Stimulated activated CD8-positive, alpha-beta memory T cell treated with anti-CD3 and anti-CD28 coated beads, Interleukin-12 subunit alpha, Interleukin-12 subunit beta, amount 100 ng/mL, for 24 hours (primary cell): ENCODE data around the gene CERS4.
"Not testable (repeated sequence)": the region's sequence is repeated elsewhere in the genome, so short reads cannot be mapped to it uniquely, and the experiment has no call there.

Experiments used
- DNase-seq: peaks from one replicate; pipeline ENCODE4 v3.0.0-alpha.2; 2020; ENCODE audit errors: extremely low read depth

The CERS4 gene

DNA sequence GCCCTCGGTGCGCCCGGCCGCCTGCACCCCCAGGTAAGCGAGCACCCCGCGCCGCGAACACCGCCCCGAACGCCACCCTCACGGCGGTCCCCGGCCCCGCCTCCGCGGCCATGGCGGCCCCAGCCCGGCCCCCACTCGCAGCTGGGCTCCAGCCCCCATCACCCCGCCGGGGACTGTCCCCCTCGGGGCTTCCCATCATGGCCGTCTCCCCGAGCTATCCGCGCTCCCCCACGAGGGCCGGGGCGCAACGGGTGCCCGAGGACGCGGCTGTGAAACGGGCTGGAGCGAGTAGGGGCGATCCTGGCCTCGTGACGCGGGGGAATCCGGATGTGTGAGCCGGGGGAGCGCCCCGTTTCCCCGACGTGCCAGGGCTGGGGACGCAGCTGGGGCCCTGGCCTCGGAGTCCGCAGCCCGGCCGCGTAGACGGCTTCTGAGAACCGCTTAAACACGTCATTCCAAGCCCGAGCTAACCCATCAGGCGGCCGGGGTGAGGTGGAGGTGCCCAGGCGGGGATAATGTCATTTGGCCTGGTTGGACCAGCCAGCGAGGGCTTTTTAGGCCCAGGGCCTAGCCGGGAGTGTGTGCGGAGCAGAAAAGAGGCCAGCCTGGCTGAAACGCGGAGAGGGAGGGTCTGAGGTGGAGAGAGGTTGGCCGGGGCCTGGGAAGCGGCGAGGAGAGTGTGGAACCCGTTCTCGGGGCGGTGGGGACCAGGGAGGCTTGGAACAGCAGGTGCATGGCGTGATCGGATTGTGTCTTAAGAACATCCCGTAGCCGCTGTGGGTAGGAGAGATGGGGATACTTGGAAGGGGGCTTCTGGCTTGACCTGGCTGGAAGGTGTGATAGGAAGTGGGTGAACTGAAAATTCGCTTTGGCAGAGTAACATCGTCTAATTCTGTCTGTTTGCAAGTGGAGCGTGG, 550 bp downstream of the CERS4 start:
- peak; percentile 42 for DNase-seq

DNA sequence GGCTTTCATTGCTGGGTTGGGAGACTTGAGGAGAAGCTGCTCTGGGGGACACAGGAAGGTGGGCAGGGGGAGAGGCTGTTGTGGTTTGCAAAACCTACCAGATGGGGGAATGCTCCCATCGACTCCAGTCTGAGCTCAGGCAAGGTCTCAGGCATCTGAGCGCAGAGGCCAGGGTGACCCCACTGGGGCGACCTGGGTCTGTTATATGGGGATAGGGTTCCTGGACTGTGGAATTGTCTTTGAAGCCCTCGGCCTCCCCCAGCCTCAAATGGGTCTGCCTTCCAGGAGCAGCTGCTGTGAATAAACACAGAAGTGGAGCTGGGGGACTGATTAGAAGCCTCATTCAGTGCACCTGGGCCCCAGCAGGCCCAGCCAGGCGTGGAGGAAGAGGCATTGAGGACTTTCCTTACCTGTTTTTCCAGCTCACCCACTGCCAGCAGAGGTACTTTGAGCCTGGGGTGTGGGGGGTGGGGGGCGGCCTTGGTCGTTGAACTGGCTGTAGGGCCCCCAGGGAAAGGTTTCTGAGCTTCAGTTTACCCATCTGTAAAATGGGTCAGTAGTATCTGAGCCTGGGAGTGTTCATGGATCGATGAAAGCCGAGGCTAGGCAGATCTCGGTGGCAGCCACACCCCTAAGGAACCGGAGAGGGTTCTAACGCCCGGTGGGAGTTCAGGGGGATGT, 1.4 kb downstream of the CERS4 start:
- DNase-seq = no peak

DNA sequence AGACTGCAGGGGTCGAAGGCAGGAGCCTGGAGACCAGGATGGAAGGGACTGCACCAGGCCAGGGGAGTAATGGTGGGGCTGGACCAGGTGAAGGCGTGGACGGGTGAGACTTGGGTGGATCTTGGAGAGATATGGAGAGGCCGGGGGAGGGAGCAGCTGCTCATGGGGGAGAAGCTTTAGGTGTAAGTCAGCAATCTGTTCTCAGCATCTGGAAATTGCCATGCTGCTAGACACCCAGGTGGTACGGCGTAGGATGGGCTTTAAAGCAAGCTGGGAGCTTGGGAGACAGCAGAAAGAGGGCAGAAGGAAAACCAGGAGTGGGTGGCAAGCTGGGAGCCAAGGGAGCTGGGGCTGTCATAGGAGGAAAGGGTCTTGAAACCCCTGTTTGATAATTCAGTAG, 3.0 kb downstream of the CERS4 start:
- DNase-seq = no peak

DNA sequence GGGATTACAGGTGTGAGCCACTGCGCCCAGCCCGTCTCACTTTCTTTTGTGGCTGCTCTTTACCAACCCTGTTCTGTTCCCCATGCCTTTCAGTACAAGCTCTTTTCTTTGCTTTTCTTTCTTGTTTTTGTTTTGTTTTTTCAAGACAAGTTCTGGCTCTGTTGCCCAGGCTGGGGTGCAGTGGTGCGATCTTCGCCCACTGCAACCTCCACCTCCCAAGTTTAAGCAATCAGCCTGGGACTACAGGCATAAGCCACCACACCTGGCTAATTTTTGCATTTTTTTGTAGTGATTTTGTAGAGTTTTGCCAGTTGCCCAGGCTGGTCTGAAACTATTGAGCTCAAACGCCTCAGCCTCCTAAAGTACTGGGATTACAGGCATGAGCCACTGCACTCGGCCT, 3.7 kb downstream of the CERS4 start:
- no peak for DNase-seq

DNA sequence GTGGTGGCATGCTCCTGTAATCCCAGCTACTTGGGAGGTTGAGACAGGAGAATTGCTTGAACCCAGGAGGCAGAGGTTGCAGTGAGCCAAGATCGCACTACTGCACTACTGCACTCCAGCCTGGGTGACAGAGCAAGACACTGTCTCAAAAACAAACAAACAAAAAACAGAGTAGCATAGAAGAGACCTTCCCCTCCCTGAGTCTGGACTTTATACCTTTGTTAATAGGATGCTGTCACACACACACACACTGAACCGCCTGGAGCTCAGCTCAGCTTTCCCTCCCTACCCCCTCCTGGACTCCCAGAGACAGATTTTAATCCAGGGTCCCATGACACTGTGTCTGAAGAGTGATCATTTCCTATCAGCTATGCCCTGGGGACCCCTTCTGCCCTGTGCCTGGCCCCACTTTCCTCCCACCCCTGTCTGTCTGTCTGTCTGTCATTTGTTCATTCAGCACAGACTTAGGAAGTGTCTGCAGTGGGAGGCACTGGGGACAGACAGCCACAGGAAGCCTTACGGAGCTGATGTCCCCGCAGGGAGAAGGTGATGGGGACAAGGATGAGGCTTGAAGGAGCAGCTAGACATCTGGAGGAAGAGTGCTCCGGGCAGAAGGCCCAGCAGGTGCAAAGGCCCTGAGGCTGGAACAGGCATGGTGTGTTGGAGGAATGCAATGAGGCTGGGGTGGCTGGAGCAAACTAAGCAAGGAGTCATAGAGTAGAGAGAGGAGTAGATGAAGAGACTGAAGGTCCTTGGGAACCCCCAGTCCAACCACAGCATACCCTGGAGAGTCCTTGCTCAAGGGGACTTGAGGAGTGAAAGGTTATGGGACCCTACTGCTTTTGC, 4.9 kb downstream of the CERS4 start:
- DNase-seq = no peak

DNA sequence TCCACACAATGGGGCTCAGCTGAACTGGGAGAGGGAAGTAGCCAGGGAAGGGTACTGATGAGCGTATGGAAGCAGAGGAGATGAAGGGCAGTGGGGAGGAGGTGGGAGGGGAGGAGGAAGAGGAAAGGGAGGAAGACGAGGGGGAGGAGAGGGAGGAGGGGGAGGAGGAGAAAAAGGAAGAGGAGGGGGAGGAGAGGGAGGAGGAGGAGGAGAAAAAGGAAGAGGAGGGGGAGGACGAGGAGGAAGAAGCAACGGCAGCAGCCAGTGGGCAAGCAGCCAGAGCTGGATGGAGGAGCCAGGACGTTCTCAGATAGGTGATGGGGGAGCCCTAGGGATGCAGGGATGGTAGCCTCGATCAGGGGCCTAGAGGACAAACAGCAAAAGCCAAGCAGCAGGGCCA, 5.6 kb downstream of the CERS4 start:
- DNase-seq = no peak

DNA sequence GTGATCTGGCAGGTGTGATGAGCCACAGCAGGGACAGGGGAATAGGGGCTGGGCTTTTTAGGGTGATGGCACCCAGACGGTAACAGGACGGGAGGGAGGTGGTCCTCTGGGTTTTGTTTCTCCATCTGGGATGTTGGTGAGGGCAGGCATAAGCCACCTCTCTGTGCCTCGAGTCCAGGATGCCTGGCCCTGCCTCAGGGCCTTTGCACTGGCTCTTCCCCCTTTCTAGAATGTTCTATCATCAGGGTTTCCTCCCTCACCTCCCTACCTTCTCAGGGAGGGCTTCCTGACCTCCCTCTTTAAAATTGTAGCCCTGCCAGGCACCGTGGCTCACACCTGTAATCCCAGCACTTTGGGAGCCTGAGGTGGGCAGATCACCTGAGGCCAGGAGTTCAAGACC, 6.6 kb downstream of the CERS4 start:
- DNase-seq = no peak

DNA sequence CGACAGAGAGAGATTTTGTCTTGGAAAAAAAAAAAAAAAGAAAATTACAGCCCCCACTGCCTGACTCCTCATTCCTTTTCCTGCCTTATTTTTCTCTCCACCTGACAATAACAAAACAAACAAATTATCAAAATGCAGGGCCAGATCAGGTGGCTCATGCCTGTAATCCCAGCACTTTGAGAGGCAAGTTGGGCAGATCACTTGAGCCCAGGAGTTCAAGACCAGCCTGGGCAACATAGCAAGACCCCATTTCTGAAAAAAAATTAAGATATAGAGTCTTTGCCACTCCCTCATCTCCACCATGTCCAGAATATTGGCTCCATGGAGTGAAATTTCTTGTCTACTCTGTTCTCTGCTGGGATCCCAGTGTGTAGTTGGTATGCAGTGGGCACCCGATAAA, 7.2 kb downstream of the CERS4 start:
- DNase-seq = no peak

DNA sequence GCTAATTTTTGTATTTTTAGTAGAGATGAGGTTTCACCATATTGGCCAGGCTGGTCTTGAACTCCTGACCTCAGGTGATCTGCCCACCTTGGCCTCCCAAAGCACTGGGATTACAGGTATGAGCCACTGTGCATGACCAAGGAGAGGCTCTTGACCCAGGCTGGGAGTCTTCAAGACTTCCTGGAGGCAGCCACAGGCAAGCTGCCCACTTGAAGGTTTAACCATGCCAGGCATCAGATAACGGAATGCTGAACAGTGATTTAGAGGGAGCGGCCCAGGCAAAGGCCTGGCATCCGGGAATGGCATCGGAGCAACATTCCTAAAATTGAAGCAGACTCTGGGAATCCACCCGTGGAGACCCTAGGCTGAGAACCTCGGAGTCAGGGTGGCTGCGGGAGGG, 9.0 kb downstream of the CERS4 start:
- DNase-seq = not testable (repeated sequence)

DNA sequence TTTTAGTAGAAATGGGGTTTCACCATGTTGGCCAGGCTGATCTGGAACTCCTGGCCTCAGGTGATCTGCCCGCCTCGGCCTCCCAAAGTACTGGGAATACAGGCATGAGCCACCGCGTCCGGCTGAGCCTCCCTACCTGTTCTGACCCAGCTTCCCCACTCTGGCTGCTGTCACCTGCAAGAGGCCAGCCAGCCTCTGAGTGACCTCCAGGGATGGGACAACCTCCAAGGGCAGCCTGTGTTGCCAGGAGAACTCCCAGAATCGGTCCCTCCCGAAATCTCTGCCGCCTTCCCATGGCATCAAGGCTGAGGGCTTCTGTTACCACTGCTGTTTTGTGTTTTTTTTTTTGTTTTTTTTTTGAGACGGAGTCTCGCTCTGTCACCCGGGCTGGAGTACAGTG, 11.3 kb downstream of the CERS4 start:
- DNase-seq = no peak

DNA sequence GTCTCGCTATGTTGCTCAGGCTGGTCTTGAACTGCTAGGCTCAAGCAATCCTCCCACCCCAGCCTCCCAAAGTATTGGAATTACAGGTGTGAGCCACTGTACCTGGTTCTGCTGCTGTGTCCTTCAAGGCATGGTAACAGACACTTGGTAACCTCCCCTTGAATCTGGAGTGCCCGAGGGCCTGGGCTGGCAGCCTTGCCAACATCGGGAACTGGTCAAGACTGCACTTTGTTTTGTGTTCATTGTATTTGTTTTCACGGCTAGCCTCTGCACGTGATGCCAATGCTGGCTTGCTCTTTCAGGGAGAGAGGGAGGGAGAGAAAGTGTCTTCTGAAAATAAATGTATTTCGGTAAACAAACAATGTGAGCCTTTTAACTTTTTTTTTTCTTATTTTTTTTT, 12.0 kb downstream of the CERS4 start:
- DNase-seq = no peak

DNA sequence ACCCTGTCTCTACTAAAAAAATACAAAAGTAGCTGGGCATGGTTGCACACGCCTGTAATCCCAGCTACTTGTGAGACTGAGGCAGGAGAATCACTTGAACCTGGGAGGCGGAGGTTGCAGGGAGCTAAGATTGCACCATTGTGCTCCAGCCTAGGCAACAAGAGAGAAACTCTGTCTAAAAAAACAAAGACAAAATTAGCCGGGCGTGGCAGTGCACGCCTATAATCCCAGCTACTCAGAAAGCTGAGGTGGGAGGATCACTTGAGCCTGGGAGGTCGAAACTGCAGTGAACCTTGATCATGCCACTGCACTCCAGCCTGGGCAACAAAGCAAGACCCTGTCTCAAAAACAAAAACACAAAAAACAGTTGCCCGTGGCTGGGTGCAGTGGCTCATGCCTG, 14.3 kb downstream of the CERS4 start:
- not testable (repeated sequence) for DNase-seq

DNA sequence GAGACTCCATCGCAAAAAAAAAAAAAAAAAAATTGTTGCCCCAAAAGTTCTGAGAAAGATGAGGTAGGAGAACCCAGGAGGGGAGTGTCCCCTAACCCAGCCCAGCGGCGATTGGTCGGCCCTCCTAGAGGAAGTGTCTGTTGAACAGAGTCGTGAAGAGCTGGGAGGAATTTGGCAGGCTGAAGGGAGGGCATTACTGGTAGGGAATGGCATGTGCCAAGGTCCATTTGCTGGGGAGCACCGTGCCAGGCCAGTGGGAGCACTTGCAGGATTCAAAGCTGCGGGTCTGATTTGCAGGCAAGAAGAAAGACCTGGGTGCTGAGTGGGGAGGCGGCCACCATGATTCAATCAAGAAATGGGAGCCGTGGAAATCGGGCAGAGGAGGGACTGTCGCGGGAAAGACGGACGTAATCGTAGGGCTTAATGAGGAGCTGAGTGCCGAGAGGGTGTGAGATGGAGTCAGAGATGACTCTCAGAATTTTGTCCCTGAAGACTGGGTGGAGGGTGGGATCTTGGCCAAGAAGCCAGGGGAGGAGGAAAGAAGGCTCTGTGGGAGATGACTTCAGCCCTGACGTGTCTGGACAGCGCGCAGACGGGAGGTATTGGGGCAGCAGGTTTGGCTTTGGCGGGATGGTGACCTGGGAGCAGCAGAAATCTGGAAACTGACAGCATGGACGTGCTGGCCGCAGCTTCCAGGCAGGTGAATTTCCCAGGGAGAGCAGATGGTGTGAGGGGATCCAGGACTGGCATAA, 15.4 kb downstream of the CERS4 start:
- DNase-seq = no peak

DNA sequence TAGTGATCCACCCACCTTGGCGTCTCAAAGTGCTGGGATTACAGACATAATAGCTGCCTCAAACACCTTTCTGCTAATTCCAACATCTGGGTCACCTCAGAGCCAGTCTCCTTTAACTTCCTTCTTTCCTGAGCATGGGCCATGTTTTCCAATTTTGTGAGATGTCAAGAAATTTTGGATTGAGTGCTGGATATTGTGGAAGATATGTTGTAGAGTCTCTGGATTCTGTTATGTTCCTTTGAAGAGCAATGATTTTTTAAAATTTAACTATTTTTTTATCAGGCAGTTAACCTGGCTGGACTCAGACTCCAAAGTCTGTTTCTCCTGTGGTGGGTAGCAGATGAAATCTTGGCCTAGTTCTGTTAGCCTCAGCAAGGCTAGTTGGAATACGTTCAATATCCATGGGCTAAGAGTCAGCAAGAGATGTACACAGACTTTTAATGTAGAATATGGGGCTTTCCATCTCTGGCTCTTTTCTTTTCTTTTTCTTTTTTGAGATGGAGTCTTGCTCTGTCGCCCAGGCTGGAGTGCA, 22.0 kb downstream of the CERS4 start:
- no peak for DNase-seq

DNA sequence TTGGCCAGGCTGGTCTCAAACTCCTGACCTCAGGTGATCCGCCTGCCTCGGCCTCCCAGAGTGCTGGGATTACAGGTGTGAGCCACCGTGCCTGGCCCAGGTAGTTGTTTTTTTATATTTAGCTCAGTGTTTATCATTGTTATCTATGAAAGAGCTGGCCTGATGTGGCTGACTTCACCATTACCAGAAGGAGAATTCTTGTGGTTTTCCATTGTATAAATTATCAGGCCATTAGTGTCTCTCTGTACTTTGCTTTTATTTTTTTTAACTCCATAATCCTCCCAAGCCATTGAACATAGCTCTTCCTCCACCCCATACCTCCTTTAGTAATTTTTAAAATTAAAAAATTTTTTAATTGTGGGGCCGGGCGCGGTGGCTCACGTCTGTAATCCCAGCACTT, 24.2 kb downstream of the CERS4 start:
- no peak for DNase-seq

DNA sequence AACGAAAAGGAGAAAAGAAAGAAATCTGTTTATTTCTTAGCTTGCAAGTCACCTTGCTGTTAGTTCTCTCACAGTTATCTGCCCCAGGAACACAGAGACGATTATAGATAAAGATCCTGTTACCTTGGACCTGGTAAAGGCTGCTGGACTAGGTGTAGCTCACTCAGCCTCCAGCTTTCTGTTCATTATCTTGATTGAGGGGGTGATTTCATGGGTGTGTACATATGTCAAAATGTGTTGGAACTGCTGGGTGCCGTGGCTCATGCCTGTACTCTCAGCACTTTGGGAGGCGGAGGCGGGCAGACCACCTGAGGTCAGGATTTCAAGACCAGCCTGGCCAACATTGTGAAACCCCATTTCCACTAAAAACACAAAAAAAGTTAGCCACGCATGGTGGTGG, 27.9 kb downstream of the CERS4 start:
- no peak for DNase-seq

DNA sequence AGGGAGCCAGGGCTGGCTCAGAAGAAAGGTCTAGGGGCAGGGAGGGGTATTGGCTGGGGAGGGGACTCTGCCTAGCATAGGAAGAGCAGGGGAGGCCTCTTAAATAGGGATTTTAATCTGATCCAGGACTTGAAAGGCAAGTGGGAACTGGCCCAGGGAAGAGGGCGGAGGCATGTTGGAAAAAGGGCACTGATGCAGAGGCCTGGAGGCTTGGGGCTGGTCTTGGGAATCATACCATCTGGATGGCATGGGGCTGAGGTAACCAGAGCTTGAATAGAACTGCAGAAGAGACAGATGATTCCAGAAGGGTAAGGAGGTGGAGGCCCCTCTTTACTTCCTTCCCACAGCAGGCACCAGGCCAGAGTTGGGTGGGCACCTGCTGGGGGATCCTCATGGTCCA, 29.1 kb downstream of the CERS4 start:
- no peak for DNase-seq

DNA sequence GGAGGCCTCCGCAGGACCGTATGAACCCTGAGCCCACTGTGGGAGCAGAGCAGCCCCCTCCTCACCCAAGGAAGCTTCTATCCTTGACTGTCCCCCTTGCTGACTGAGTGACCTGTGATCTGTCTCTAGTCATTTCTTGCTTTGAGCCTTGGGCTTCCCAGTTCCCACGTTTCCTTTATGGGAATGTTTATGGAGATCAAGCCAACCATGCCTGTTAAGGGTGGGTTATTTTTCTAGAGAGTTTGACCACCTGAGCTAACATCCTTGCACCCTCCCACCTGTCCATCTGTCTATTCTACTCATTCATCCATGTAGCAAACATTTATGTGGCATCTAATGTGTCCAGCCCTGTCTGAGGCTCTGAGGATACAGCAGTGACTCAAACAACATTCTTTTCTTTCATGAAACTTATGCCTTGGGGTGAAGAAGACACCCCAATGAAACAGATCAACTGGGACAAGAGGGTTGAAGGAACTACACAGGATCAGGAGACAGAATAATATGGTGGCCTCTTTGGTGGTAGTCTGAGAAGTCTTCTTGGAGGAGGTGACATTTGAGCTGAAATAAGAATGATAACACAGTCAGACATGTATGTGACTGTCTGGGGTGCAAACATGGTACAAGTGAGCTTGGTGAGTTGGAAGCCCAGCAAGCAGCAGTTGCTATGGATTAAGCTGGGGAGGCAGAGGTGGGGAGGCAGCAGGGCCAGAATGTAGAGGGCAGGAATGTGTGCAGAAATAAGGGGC, 30.5 kb downstream of the CERS4 start:
- no peak for DNase-seq

DNA sequence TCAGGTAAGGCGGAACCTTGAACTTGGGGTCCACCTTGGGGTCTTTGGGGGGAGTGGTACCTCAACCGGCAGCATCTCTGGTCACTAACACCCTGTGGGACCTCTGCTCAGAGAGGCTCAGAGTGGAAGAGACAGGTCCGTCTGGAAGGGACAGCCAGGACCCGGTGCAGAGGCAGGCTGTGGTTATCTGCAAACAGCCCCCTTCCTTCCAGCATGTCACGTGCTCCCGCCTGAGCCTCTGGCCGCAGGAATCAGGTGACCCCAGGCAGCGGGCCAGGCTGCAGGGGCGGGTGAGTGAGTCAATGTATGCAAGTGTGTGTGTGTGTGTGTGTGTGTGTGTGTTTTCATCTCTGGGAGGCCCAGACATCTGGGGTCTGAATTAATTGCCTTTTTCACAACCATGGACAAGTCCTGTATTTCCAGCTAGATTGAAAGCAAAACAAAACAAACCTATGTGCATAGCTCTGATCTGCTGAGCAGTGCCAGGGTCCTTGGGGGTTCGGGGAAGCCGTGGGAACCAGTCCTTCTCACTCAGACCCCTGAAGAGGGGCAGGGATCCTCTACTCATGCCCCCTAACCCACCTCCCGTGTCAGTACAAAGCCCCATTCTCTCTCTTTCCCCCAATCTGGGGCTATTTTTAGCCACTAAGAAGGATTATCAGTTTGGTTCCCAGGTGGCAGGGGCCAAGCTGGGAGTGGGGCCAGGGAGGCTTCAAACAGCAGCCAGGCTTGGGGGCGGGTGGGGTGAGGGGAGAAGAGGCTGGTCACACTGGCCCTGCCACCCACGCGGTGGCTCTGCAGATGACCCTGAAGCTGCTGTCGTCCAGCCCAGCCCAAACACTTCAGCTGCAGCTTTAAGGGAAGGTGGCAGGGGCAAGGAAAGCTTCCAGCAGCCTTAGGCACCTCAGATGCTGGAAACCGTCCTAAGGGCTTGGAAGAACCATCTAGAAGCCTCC, 31.4 kb downstream of the CERS4 start:
- peak; percentile 22 for DNase-seq

DNA sequence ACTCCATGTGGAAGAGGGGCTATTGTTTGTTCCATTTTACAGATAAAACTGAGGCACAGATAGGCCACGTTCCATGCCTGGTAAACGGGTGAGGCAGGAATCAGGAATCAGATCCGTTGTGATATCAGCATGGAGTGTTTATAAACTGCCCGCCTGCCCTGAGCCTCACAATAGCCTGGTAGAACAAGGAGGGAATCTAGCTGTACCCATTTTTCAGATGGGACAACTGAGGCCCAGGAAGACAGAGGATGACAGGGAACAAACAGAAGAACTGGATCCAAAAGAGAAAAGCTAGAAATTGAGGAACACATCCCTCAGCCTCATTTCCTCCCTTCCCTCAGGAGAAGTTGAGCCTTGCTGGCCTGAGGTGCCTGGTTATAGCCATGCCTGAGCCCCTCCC, 32.5 kb downstream of the CERS4 start:
- no peak for DNase-seq
